Hematopoietic multipotent progenitor cell (in vitro differentiated cells): ENCODE results near the gene ABLIM3. TPM values are rescaled to one million over a fixed set of nuclear protein-coding genes. Genes with fewer than 3 reads are reported as not detected.

Experiments
- DNase-seq, 3 donors: peaks; one replicate each; pipeline ENCODE4 v3.0.0-alpha.2; 2011 to 2015; ENCODE audit warnings: low read depth in 2 of 3, low spot score in 2 of 3
- total RNA-seq: library from RNA; depleted of rRNA; stranded (reverse); fragments of >200 nt; gene quantifications from one replicate; pipeline ENCODE4 v1.2.3, GENCODE V29; 2012

The ABLIM3 gene
- total RNA-seq: 0.27 TPM

DNA sequence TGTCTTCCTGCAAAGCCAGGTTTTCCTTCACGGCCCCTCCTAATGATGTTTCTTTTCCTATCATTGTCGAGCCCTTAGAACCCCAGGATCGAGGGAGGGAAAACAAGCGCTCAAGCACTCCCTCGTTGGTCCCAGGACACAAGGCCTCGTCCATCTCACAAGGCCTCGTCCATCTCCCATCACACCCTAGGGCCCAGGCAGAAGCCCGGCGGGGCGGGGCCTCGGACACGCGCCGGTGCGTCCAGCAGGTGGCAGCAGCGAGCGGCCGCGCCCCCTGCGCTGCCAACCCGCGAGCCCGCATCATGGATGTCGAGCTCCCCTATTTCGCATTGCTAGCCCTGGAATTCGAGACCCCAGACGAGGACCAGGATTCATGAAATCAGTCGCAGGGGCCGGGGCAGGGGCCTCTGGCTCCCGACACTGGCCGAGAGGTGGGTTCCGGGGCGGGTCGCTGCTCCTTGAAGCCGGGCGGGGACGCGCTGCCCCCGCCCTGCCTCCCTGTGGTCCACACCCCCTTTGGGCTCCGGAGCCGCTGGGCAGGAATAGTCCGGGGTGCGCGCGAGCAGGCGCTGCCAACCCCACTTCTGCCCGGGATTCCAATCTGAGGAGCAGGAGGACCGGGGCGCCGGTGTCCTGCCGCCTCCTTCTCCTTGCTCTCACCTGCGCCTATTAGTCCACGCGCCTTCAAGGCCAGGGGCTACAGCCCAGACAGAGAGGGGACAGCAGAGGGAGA lies at the start of gene ABLIM3:
TSS of gene ABLIM3 (plus strand) at position 270 of the 733 bp plus-strand sequence. CDS start 603 bp downstream, outside the sequence.
- peak; percentile 44 to 69 (median 57) for DNase-seq

GRCh38 chr5:149093625-149094024 lies 47.7 kb upstream of the ABLIM3 start:
- DNase-seq: no peak

DNA sequence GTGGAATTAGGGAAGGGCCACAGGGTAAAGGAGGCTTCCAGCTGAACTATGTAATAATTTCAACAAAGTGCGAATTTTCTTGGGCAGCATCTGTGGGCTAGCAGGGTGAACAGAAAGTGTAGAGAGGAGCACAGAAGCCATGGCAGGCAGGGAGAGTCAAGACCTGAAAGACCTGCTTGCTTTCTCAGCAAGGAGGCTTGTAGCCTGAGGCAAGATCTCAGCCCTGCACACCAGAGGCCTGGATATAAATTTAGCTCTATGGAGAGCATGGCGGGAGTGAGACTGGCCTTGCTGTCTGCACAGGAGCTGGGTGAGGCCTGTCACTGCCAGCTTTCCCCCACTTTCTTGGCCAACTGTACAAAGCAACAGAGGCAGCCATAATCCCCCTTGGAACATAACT lies 46.3 kb upstream of the ABLIM3 start:
- no peak for DNase-seq

DNA sequence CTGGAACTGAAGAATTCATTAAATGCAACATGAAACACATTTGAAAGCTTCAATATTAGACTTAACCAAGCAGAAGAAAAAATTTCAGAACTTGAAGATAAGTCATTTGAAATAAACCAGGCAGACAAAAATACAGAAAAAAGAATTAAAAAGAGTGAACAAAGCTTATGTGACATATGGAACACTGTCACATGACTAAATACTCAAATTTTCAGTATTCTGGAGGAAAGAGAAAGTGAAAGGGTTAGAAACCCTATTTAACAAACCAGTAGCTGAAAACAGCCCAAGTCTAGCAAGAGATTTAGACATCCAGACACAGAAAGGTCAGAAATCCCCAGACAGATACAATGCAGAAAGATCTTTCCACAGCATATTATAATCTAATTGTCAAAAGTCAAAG lies 41.4 kb upstream of the ABLIM3 start:
- DNase-seq: no peak

- no peak for DNase-seq
Observed at GRCh38 chr5:149100331-149100730, 41.0 kb upstream of the ABLIM3 start.

DNA sequence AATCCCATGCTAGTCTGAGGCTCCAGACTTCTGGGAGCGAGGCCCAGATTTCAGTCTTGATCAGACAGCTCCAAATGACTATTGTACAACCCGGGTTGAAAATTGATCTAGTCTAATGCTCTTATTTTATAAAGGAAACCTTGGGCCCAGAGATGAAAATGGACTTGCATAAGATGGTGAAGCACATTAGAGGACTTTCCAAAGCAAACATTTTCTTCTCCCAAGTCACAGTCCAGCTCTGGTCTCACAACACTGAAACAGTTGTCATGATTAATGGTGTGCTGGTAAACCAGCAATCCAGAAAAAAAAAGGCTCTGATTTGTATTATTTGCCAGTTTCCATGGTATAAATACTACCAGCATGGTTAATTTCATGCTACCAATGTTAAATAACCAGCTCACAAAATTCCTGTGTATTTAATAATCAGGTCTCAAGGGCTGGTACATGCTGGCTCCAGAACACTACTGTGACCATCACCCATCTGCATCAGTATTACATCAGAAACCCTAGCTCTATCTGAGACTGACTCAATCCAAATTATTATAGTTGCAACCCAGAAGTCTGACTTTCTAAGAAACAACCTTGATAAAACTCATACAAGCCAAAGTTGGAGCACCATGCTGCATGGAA lies 32.5 kb upstream of the ABLIM3 start:
- DNase-seq: no peak

DNA sequence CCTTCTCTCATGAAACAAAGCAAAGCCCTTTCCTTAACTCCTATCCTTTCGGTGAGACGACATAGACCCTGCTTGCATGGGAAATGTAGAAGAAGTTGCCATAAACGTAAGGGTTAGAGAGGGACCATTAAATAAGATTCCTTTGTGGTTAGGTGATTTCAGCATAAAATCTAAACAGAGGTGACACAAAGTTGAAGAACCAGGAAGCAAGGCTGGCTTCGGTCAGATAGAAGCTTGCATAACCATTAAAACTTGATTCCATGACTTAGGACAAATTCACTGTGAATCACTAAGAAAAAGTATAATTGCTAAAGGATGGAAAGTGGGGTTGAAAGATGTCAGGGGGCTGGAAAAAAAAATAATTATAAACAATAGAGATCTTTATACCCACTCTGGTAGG lies 30.9 kb upstream of the ABLIM3 start:
- DNase-seq: no peak

- DNase-seq: no peak
Observed at GRCh38 chr5:149113669-149114068, 27.6 kb upstream of the ABLIM3 start.

DNA sequence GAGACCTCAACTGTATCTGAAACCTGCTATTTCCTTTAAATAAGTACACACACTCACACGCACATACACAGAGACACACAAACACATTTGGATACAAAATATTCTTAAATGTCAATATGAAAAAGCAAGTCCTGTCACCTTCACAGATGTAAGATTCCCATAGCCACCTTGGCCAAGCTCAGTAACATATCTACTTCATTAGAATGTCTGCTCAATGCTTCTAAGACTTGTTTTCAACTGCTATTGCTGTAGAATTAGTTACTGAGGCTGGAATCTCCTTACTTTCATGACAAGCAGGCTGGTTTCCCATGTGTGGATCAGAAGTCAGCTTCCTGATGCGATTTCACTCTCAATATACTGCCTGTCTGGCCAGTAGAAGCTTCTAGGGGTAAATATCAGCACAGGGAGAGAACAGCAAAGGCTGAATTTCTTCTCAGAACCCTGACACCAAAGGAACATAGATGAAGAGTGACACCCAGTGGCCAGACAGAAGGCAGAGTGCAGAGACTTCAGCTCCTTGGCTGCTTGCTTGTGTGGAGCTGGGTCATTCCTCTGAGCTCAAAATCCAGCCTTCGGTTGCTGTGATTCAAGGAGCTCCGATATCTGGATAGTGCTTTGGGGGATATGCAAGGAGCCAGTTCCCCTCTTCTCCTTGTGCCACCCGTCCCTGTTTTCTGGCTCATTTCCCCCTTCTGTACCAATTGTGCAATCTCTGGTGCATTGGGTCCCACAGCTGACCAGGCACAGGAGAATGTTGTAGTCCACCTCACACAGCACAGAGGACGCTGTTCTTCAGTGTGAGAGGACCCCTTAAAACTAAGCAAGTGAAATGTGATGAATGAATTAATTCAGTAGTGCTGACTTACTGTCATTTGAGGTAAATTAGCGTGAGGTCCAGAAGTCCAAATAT lies 26.6 kb upstream of the ABLIM3 start:
- peak; percentile 2 to 88 (median 51) for DNase-seq

GRCh38 chr5:149117970-149118369 lies 23.3 kb upstream of the ABLIM3 start:
- DNase-seq: no peak

DNA sequence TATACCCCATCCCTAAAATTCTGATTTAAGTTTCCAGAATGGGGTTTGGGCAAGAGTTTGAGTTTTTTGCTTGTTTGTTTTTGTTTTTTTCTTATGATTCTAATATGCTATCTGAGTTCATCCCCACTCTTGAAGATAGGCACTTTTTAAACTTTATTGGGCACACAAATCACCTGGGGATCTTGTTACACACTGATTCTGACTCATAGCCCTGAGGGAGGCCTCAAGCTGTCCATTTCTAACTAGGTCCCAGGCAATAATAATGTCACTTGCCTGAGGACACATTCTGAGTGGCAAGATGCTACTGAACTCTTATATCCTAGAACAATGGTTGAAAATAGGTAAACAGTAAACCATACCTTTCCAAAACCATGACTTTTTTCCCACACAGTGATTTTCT lies 22.8 kb upstream of the ABLIM3 start:
- no peak for DNase-seq

- no peak for DNase-seq
Observed at GRCh38 chr5:149121145-149121544, 20.1 kb upstream of the ABLIM3 start.

- no peak for DNase-seq
Observed at GRCh38 chr5:149123211-149123610, 18.1 kb upstream of the ABLIM3 start.

- no peak for DNase-seq
Observed at GRCh38 chr5:149125386-149125891, 15.9 kb upstream of the ABLIM3 start.

DNA sequence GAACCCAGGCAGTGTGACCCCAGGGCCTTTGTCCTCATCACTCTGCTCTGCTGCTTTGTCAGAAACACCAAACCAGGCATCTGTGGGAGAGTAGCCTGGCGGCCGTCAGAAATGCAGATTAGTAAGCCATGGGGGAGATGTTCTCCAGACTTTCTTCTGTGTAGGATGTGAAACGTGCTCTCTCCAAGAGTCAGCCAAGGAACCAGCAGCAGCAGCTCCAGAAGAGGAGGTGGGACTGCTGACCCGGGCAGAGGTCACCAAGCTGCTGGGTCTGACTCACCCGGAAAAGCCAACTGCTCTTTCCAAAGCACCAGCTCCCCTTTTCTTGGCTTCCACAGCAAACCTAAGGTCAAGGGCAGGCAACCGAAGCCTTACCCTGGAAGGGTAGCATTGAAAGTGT lies 14.4 kb upstream of the ABLIM3 start:
- DNase-seq: no peak

GRCh38 chr5:149127394-149127955 lies 13.8 kb upstream of the ABLIM3 start:
- no peak for DNase-seq

DNA sequence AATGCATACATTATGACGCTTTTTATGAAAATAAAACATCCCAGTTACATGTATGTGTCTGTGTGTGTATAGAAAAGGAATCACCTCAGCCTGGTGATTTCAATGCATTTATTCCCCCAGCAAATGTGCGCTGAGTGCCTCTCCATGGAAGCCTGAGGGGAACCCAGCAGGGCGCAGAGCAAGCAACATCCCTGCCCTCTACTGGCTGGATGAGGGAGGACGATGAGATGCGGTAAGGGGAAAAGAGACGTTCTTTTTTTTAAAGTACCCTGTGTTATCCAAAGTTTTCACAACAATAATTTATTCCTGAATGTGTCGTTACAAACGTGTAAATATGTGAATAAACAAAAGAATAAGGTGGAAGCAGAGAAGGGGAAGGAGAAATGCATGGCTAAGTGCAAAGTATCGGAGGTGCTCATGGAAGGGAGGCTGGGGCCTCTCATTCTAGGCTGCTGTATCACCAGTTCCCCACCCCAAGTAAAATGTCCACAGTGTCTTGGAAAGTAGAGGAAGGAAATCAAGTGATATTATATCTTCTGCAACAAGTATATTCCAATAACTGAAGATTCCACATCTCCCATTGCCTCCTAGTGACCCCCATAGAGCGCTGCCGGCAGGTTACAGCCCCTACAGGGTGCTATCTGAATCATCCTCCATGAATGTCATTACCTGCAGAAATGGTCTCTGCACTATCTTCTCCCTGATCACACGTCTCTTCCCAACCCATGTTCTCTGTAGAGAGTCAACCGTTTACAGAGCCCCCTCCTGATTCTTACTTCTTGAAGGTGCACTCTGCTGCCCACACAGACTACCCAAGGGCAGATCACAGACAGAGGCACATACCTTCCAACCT lies 13.0 kb upstream of the ABLIM3 start:
- peak in 2 of 3 donors; percentile 24 to 38 for DNase-seq

- DNase-seq: no peak
Observed at GRCh38 chr5:149129181-149129580, 12.1 kb upstream of the ABLIM3 start.

DNA sequence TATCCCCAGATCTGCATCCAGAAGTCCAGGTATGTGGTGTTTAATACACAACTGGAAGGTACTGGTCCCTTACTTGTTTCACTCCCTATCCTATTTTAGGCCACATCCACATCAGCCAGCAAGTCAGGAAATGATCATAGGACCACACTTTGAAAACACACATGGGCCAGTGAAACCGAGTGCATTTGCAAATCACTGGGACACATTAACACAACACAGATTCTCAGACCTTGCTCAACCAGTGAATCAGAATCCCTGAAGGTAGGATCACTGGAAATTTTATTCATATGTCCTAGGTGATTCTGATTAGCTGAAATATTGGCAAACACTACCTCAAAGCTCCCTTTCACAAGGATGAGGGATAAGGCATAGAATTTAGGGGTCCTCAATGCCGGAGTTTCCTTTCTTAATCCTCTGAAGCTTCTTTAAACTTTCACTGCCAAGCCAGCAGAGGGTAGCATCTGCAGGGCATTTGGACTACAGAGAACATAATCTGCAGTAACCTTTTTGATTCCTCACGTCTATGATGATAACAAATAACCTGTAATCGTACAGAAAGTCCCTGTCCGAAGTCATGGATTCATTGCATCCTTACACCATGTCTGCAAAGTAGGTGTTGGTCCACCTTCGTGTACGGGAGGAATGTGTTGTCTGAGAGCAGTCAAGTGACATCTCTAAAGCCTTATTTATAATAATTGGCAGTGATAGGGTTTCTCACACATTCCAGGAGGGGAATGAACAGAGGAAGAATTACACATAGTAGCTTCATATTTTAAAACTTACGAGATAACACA lies 11.0 kb upstream of the ABLIM3 start:
- no peak for DNase-seq
